ENCODE results near the gene TFIP11.

DNA sequence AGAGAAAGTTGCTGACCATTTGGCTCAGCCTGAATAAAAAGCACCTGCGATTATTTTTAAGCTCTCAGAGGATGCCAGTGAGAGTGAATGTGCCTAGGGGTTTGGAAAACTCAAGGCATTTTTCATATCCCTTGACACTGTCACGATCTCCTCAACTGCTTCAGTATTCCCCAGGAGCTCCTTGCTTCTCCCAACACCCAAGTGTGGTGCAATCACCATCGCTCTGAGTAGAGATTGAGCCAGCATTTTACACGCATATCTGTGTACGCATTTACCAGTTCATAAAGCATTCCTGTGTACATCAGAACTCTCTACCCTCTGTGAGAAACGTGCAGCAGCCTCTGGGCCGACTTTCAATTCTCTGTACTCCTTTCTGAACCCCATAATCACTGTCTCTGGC lies 27.3 kb downstream of the TFIP11 start:
- TF ChIP-seq, protein P1, sequence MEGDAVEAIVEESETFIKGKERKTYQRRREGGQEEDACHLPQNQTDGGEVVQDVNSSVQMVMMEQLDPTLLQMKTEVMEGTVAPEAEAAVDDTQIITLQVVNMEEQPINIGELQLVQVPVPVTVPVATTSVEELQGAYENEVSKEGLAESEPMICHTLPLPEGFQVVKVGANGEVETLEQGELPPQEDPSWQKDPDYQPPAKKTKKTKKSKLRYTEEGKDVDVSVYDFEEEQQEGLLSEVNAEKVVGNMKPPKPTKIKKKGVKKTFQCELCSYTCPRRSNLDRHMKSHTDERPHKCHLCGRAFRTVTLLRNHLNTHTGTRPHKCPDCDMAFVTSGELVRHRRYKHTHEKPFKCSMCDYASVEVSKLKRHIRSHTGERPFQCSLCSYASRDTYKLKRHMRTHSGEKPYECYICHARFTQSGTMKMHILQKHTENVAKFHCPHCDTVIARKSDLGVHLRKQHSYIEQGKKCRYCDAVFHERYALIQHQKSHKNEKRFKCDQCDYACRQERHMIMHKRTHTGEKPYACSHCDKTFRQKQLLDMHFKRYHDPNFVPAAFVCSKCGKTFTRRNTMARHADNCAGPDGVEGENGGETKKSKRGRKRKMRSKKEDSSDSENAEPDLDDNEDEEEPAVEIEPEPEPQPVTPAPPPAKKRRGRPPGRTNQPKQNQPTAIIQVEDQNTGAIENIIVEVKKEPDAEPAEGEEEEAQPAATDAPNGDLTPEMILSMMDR (IDR thresholded peaks at IDR 0.05): no peak
- TF ChIP-seq, protein P2, sequence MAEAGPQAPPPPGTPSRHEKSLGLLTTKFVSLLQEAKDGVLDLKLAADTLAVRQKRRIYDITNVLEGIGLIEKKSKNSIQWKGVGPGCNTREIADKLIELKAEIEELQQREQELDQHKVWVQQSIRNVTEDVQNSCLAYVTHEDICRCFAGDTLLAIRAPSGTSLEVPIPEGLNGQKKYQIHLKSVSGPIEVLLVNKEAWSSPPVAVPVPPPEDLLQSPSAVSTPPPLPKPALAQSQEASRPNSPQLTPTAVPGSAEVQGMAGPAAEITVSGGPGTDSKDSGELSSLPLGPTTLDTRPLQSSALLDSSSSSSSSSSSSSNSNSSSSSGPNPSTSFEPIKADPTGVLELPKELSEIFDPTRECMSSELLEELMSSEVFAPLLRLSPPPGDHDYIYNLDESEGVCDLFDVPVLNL (CRISPR knock-in tag; IDR thresholded peaks at IDR 0.05; ENCODE audit: borderline replicate concordance, low read depth): no peak
- TF ChIP-seq ATF1 (CRISPR knock-in tag; IDR thresholded peaks at IDR 0.05): no peak
